Fibroblast of lung (primary cell): Measurements from ENCODE around the gene ATP11A. TPM values are rescaled to one million over a fixed set of nuclear protein-coding genes. Genes with fewer than 3 reads are reported as not detected.
"Not testable (repeated sequence)": the region's sequence is repeated elsewhere in the genome, so short reads cannot be mapped to it uniquely, and the experiment has no call there.

ENCODE experiments used
- DNase-seq, 2 donors: peaks; one replicate each; pipeline versions ENCODE4 v3.0.0 to v3.0.0-alpha.2; 2010; ENCODE audit warnings: low read depth in 2 of 2
- H2AFZ ChIP-seq: 2 replicates; pipeline ENCODE4 v1.5.1; 2012; ENCODE audit warnings: low read length, control low read depth, inconsistent platforms
- H3K27ac ChIP-seq: 2 replicates; pipeline ENCODE4 v1.5.1; 2011; ENCODE audit warnings: low read length, control low read depth; ENCODE audit not compliant: insufficient read depth
- H3K27me3 ChIP-seq: 2 replicates; pipeline ENCODE4 v1.5.1; 2011; ENCODE audit warnings: mild to moderate bottlenecking, low read length; ENCODE audit not compliant: control insufficient read depth, insufficient read depth
- H3K36me3 ChIP-seq: 2 replicates; pipeline ENCODE4 v1.5.1; 2011; ENCODE audit warnings: low read length; ENCODE audit not compliant: control insufficient read depth, insufficient read depth
- H3K4me1 ChIP-seq: 2 replicates; pipeline ENCODE4 v1.5.1; 2011; ENCODE audit warnings: low read length; ENCODE audit not compliant: control insufficient read depth, insufficient read depth; ENCODE audit errors: extremely low read depth
- H3K4me2 ChIP-seq: 2 replicates; pipeline ENCODE4 v1.5.1; 2011; ENCODE audit warnings: low read length, control low read depth; ENCODE audit not compliant: insufficient read depth; ENCODE audit errors: extremely low read depth
- H3K4me3 ChIP-seq, 4 experiments: fragments of 200-600 bp in 1 of 4; sonication (generic) in 1 of 4; replicated peaks in 1 of 4; 2 replicates each; pipeline ENCODE4 v1.5.1; 2011 to 2016; ENCODE audit warnings: low read length in 4 of 4, low read depth in 3 of 4, mild to moderate bottlenecking in 3 of 4, control low read depth in 2 of 4, inconsistent platforms in 1 of 4, mixed read lengths in 1 of 4; ENCODE audit not compliant: insufficient read depth in 1 of 4; ENCODE audit errors: control extremely low read depth in 1 of 4
- H3K79me2 ChIP-seq: 2 replicates; pipeline ENCODE4 v1.5.1; 2012; ENCODE audit warnings: mild to moderate bottlenecking, low read length, inconsistent platforms; ENCODE audit not compliant: control insufficient read depth, insufficient read depth
- H3K9ac ChIP-seq: 2 replicates; pipeline ENCODE4 v1.5.1; 2011; ENCODE audit warnings: mild to moderate bottlenecking, low read length, control low read depth; ENCODE audit not compliant: insufficient read depth
- H3K9me3 ChIP-seq: 2 replicates; pipeline ENCODE4 v1.5.1; 2012; ENCODE audit warnings: low read depth, low read length; ENCODE audit not compliant: control insufficient read depth, insufficient read depth
- H4K20me1 ChIP-seq: 2 replicates; pipeline ENCODE4 v1.5.1; 2011; ENCODE audit warnings: low read length; ENCODE audit not compliant: control insufficient read depth, insufficient read depth; ENCODE audit errors: extremely low read depth
- CTCF ChIP-seq, 2 donors: IDR thresholded peaks in 1 of 2; conservative IDR thresholded peaks in 1 of 2; 1 replicate in 1 of 2; 2 replicates in 1 of 2; pipeline ENCODE4 v1.5.1; 2011 to 2012; ENCODE audit warnings: low read length in 2 of 2, control low read depth in 1 of 2, inconsistent platforms in 1 of 2, low read depth in 1 of 2, mild to moderate bottlenecking in 1 of 2
- EZH2 ChIP-seq: IDR thresholded peaks from 2 replicates; pipeline ENCODE4 v1.5.1; 2012; ENCODE audit warnings: low read length, control low read depth, mild to moderate bottlenecking; ENCODE audit errors: missing control alignments
- polyA plus RNA-seq, 2 donors: library from polyadenylated mRNA; depleted of rRNA in 1 of 2; stranded (reverse) in 1 of 2; unstranded in 1 of 2; fragments of >200 nt; gene quantifications; 2 replicates each; pipeline ENCODE4 v1.2.1, GENCODE V29; 2011 to 2012; ENCODE audit warnings: missing spikeins in 1 of 2
- total RNA-seq: library from RNA; depleted of rRNA; stranded (reverse); fragments of >200 nt; gene quantifications from 2 replicates; pipeline ENCODE4 v1.2.1, GENCODE V29; 2014

The ATP11A gene
- total and polyA plus RNA-seq, 2 donors (not counting 1 experiment from before 2014, with no cell fraction given), result 2.3 to 7.8 TPM

GRCh38 chr13:112683581-112683980 lies 6.3 kb upstream of the ATP11A start:
- H3K9me3 ChIP-seq, result no peaks in the 10 kb centered on the region
- no peak overlapping the region for H3K4me2 ChIP-seq
- H3K79me2 ChIP-seq, result no peaks in the 10 kb centered on the region
- H4K20me1 ChIP-seq, result no peaks in the 10 kb centered on the region
- H3K27me3 ChIP-seq, result no peaks in the 10 kb centered on the region
- H3K4me3 ChIP-seq, result no peak overlapping the region
- no peak overlapping the region for H3K27ac ChIP-seq
- H3K9ac ChIP-seq, result no peak overlapping the region
- no peaks in the 10 kb centered on the region for H3K36me3 ChIP-seq
- no peak overlapping the region for H2AFZ ChIP-seq
- H3K4me1 ChIP-seq, result no peaks in the 10 kb centered on the region
- no peak for DNase-seq
- TF ChIP-seq CTCF (conservative IDR thresholded peaks at IDR 0.05 in 1 of 2, IDR thresholded peaks at IDR 0.05 in 1 of 2; ENCODE audit: low read depth in 1 of 2, low read length in 2 of 2) (no peak), EZH2 (no peak)

- Histone ChIP-seq H3K4me2 (no peak overlapping the region), H3K36me3 (no peaks in the 10 kb centered on the region), H3K4me3 (no peak overlapping the region), H3K79me2 (no peaks in the 10 kb centered on the region), H3K4me1 (no peaks in the 10 kb centered on the region), H3K9ac (no peak overlapping the region), H2AFZ (no peak overlapping the region), H3K27me3 (no peaks in the 10 kb centered on the region), H4K20me1 (no peaks in the 10 kb centered on the region), H3K9me3 (no peaks in the 10 kb centered on the region), H3K27ac (no peak overlapping the region)
- TF ChIP-seq CTCF (conservative IDR thresholded peaks at IDR 0.05 in 1 of 2, IDR thresholded peaks at IDR 0.05 in 1 of 2; ENCODE audit: low read depth in 1 of 2, low read length in 2 of 2) (no peak), EZH2 (no peak)
- no peak for DNase-seq
These were observed 5.6 kb upstream of the ATP11A start for GRCh38 chr13:112684071-112684845.

GRCh38 chr13:112685189-112685805 lies 4.5 kb upstream of the ATP11A start:
- H3K9me3 ChIP-seq, H2AFZ ChIP-seq: not testable (repeated sequence)

More at GRCh38 chr13:112685189-112685805, 4.5 kb upstream of the ATP11A start:
- not testable (repeated sequence) for DNase-seq, H3K79me2 ChIP-seq, H3K36me3 ChIP-seq, H3K4me2 ChIP-seq, H3K4me3 ChIP-seq, H3K27me3 ChIP-seq, H3K9ac ChIP-seq, H3K27ac ChIP-seq, H4K20me1 ChIP-seq, H3K4me1 ChIP-seq
